Endothelial cell of umbilical vein (primary cell): ENCODE measurements around the gene ADSS1. TPM values are rescaled to one million over a fixed set of nuclear protein-coding genes. Genes with fewer than 3 reads are reported as not detected.

Experiments used
- BruUV-seq: library from RNA; stranded (reverse); fragments of 400-500 nt; replicated peaks from 2 replicates; lab custom pipeline; 2021; lab: Mats Ljungman, UMichigan
- CTCF ChIA-PET: fragments of 300-600, 350-600 bp; sonication (Branson Sonifier 250); formaldehyde crosslinking; loops from one replicate; lab custom pipeline; 2021; ENCODE audit warnings: antibody characterized with exemption, inconsistent platforms; lab: Charles Lee
- POLR2A ChIA-PET: fragments of 300-600, 350-600 bp; sonication (Branson Sonifier 250); formaldehyde crosslinking; loops from one replicate; lab custom pipeline; 2021; ENCODE audit warnings: antibody characterized with exemption, inconsistent platforms; lab: Charles Lee
- DNase-seq: peaks from one replicate; pipeline ENCODE4 v3.0.0-alpha.2; 2011; ENCODE audit warnings: low read depth, low spot score
- FAIRE-seq: peaks from 2 replicates; lab custom pipeline; 2011; peaks lifted over from hg19 to GRCh38; lab: Jason Lieb, UNC
- H2AFZ ChIP-seq: 2 replicates; pipeline ENCODE4 v1.6.0; 2012; ENCODE audit warnings: low read depth, low read length, control low read depth, inconsistent platforms
- H3K27ac ChIP-seq: 2 replicates; pipeline ENCODE4 v1.5.1; 2011; ENCODE audit warnings: low read depth, mild to moderate bottlenecking, control low read depth, low read length, moderate library complexity; ENCODE audit not compliant: insufficient read depth
- H3K27me3 ChIP-seq, 2 experiments: 2 replicates each; pipeline versions ENCODE4 v1.6.0 to v1.6.1; 2011; ENCODE audit warnings: low read length in 2 of 2, mixed read lengths in 1 of 2; ENCODE audit not compliant: control insufficient read depth in 2 of 2, insufficient read depth in 2 of 2
- H3K36me3 ChIP-seq, 2 experiments: 2 replicates in 1 of 2; 3 replicates in 1 of 2; pipeline ENCODE4 v1.5.1; 2011; ENCODE audit warnings: low read length in 2 of 2, mild to moderate bottlenecking in 1 of 2, moderate library complexity in 1 of 2; ENCODE audit not compliant: control insufficient read depth in 2 of 2, insufficient read depth in 2 of 2; ENCODE audit errors: extremely low read depth in 1 of 2
- H3K4me1 ChIP-seq: 3 replicates; pipeline ENCODE4 v1.5.1; 2011; ENCODE audit warnings: mild to moderate bottlenecking, low read length; ENCODE audit not compliant: control insufficient read depth, insufficient read depth; ENCODE audit errors: extremely low read depth
- H3K4me2 ChIP-seq: 2 replicates; pipeline ENCODE4 v1.6.1; 2011; ENCODE audit warnings: low read length, control low read depth, mixed read lengths; ENCODE audit not compliant: insufficient read depth
- H3K4me3 ChIP-seq, 3 experiments: fragments of 200-600 bp in 1 of 3; sonication (generic), shearing (Covaris generic) in 1 of 3; replicated peaks in 1 of 3; 2 replicates each; pipeline ENCODE4 v1.5.1; 2011 to 2016; ENCODE audit warnings: control low read depth in 3 of 3, low read length in 3 of 3, mild to moderate bottlenecking in 2 of 3, inconsistent platforms in 1 of 3, low read depth in 1 of 3, moderate library complexity in 1 of 3; ENCODE audit not compliant: insufficient read depth in 1 of 3
- H3K79me2 ChIP-seq: 2 replicates; pipeline ENCODE4 v1.6.0; 2012; ENCODE audit warnings: low read length, inconsistent platforms; ENCODE audit not compliant: control insufficient read depth, insufficient read depth
- H3K9ac ChIP-seq: replicated peaks from 2 replicates; pipeline ENCODE3; 2011; ENCODE audit warnings: low read length, control low read depth; ENCODE audit not compliant: insufficient read depth; ENCODE audit errors: extremely low read depth
- H3K9me1 ChIP-seq: replicated peaks from 3 replicates; pipeline ENCODE4 v1.6.0; 2011; ENCODE audit warnings: mild to moderate bottlenecking, low read length; ENCODE audit not compliant: control insufficient read depth, insufficient read depth; ENCODE audit errors: extremely low read depth
- H3K9me3 ChIP-seq: replicated peaks from 2 replicates; pipeline ENCODE4 v1.5.1; 2012; ENCODE audit warnings: low read length, inconsistent platforms; ENCODE audit not compliant: control insufficient read depth, insufficient read depth
- H4K20me1 ChIP-seq: replicated peaks from 2 replicates; pipeline ENCODE3; 2011; ENCODE audit warnings: mild to moderate bottlenecking, low read length; ENCODE audit not compliant: control insufficient read depth, insufficient read depth; ENCODE audit errors: extremely low read depth
- FOS ChIP-seq: IDR thresholded peaks from 2 replicates; pipeline ENCODE4 v1.6.1; 2011; ENCODE audit warnings: mild to moderate bottlenecking, low read length, moderate library complexity, borderline replicate concordance; ENCODE audit not compliant: insufficient read depth
- JUN ChIP-seq: IDR thresholded peaks from 2 replicates; pipeline ENCODE4 v1.6.1; 2011; ENCODE audit warnings: borderline replicate concordance, low read depth; ENCODE audit not compliant: insufficient read length, insufficient read depth
- POLR2A ChIP-seq: IDR thresholded peaks from 2 replicates; pipeline ENCODE4 v1.6.1; 2012; ENCODE audit warnings: low read depth, mild to moderate bottlenecking, control low read depth, low read length
- POLR2AphosphoS5 ChIP-seq: IDR thresholded peaks from 2 replicates; pipeline ENCODE4 v1.6.1; 2012; ENCODE audit warnings: low read depth, mild to moderate bottlenecking, control low read depth, low read length, moderate library complexity; ENCODE audit not compliant: insufficient read depth
- dilution Hi-C: fragments of 300-500 bp; cut with MboI; formaldehyde crosslinking; loops from one replicate; pipeline ENCODE4 v1.15.0; 2019; ENCODE audit warnings: low sequenced_read_pairs; ENCODE audit not compliant: extremely low pct_ligation_motif_present
- intact Hi-C: fragments of 100-400 bp; cut with micrococcal nuclease; formaldehyde crosslinking; loops from one replicate; pipeline ENCODE4 v1.10.0; 2022
- microRNA-seq: library from miRNA; unstranded; fragments of <30 nt; microRNA quantifications from one replicate; pipeline ENCODE4 v1.2.0, GENCODE V29; 2021; ENCODE audit warnings: borderline number of aligned reads, borderline replicate concordance
- polyA plus RNA-seq, 4 experiments: library from polyadenylated mRNA; depleted of rRNA in 3 of 4; stranded (reverse) in 3 of 4; unstranded in 1 of 4; fragments of >200 nt; gene quantifications; 2 replicates each; pipeline versions ENCODE4 v1.2.1 to v1.2.3, GENCODE V29; 2011 to 2012; ENCODE audit warnings: missing spikeins in 1 of 4
- small RNA-seq: library from RNA; depleted of rRNA; stranded (forward); fragments of <200 nt; gene quantifications from one replicate; pipeline ENCODE3, GENCODE V24; 2012; ENCODE audit warnings: low replicate concordance, low read depth; ENCODE audit not compliant: insufficient read depth, insufficient read length
- total RNA-seq: library from RNA; stranded (reverse); gene quantifications from 2 replicates; pipeline ENCODE4 v1.2.3, GENCODE V29; 2021
- TF ChIP-seq, protein P1 (sequence below), 2 donors: IDR thresholded peaks; 1 replicate in 1 of 2; 2 replicates in 1 of 2; pipeline ENCODE4 v1.5.1; 2011; ENCODE audit warnings: low read length in 2 of 2, mild to moderate bottlenecking in 2 of 2, moderate library complexity in 2 of 2, control low read depth in 1 of 2, inconsistent platforms in 1 of 2, low read depth in 1 of 2; ENCODE audit not compliant: insufficient read depth in 1 of 2; ENCODE audit errors: extremely low read depth in 1 of 2
- TF ChIP-seq, protein P2 (sequence below): IDR thresholded peaks from 2 replicates; pipeline ENCODE4 v1.6.1; 2011; ENCODE audit not compliant: insufficient read depth, insufficient read length

ADSS1 gene
- total and polyA plus RNA-seq, 2 donors (not counting 3 experiments of a cell fraction or from before 2014, with no cell fraction given) = 1.9 TPM

DNA sequence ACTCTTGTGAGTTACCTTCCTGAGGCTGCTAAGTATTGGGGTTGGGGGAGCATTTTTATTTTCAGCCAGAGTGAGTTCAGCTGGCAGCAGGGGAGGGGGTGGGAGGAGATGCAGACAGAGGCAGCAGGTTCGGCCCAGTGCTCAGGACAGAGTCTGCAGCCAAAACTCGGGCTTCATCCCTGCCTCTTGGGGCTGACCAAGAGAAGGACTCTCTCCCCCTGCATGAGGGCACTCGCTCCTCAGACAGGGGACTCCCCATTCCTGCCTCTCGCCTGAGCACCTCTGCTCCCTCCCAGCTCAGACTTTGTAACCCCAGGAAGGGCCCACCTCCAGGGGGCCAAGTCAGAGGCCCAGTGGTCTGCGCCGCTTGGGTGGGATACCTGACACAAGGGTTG, 72.7 kb downstream of the ADSS1 start:
- Histone ChIP-seq H3K36me3 (peaks cover 0 to 4% of the 10 kb centered on the region in 2 experiments), H3K9me3 (no peaks in the 10 kb centered on the region), H3K27me3 (no peaks in the 10 kb centered on the region), H3K4me2 (no peak overlapping the region), H3K9ac (no peak overlapping the region), H3K4me1 (peaks cover 14% of the 10 kb centered on the region), H3K4me3 (no peak overlapping the region), H3K9me1 (no peaks in the 10 kb centered on the region), H2AFZ (no peak overlapping the region), H3K27ac (no peak overlapping the region), H4K20me1 (no peaks in the 10 kb centered on the region), H3K79me2 (peaks cover 33% of the 10 kb centered on the region)
- FAIRE-seq = no peak
- TF ChIP-seq FOS (no peak), POLR2AphosphoS5 (no peak), POLR2A (no peak), JUN (no peak)
- TF ChIP-seq, protein P1, sequence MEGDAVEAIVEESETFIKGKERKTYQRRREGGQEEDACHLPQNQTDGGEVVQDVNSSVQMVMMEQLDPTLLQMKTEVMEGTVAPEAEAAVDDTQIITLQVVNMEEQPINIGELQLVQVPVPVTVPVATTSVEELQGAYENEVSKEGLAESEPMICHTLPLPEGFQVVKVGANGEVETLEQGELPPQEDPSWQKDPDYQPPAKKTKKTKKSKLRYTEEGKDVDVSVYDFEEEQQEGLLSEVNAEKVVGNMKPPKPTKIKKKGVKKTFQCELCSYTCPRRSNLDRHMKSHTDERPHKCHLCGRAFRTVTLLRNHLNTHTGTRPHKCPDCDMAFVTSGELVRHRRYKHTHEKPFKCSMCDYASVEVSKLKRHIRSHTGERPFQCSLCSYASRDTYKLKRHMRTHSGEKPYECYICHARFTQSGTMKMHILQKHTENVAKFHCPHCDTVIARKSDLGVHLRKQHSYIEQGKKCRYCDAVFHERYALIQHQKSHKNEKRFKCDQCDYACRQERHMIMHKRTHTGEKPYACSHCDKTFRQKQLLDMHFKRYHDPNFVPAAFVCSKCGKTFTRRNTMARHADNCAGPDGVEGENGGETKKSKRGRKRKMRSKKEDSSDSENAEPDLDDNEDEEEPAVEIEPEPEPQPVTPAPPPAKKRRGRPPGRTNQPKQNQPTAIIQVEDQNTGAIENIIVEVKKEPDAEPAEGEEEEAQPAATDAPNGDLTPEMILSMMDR (IDR thresholded peaks at IDR 0.05; ENCODE audit: extremely low read depth in 1 of 2, insufficient read depth in 1 of 2, low read depth in 1 of 2, low read length in 2 of 2) = no peak
- TF ChIP-seq, protein P2, sequence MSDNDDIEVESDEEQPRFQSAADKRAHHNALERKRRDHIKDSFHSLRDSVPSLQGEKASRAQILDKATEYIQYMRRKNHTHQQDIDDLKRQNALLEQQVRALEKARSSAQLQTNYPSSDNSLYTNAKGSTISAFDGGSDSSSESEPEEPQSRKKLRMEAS = no peak
- POLR2A ChIA-PET = no interaction called here
- DNase-seq = no peak
- CTCF ChIA-PET = interaction anchor here (1.2 kb wide), 1 partner anchor 29 kb away, joined by 3 read pairs; no protein-coding TSS in a partner anchor
- intact Hi-C loops = no loop called here
- no TSS peak for BruUV-seq
- dilution Hi-C loops = no loop called here

Small RNAs within 50 kb of the gene (microRNA-seq; reads per million reads assigned to microRNA genes)
- not detected for gene MIR4710

Small RNAs within 50 kb of the gene (small RNA-seq; reads per million reads assigned to genes)
- not detected for gene MIR4710

Other genes with a start within 250 kb of the ADSS1 start
- not detected in 2 replicates for gene C14orf180, start 144.5 kb upstream of the ADSS1 start, total RNA-seq
- gene C14orf180, start 144.5 kb upstream of the ADSS1 start, polyA plus RNA-seq = not detected in 2 replicates
- not detected in 2 replicates for gene TMEM179, start 119.5 kb upstream of the ADSS1 start, total RNA-seq
- 0.10 and 0.14 TPM in 2 replicates for gene TMEM179, start 119.5 kb upstream of the ADSS1 start, polyA plus RNA-seq
- 117 and 124 TPM in 2 replicates for gene INF2, start 34.6 kb upstream of the ADSS1 start, total RNA-seq
- 55.3 and 83.9 TPM in 2 replicates for gene INF2, start 34.6 kb upstream of the ADSS1 start, polyA plus RNA-seq
- 92.7 and 101 TPM in 2 replicates for gene SIVA1, start 28.9 kb downstream of the ADSS1 start, total RNA-seq
- 299 and 364 TPM in 2 replicates for gene SIVA1, start 28.9 kb downstream of the ADSS1 start, polyA plus RNA-seq
- 172 and 191 TPM in 2 replicates for gene AKT1, start 71.5 kb downstream of the ADSS1 start, total RNA-seq
- 177 and 186 TPM in 2 replicates for gene AKT1, start 71.5 kb downstream of the ADSS1 start, polyA plus RNA-seq
- 3.8 and 4.0 TPM in 2 replicates for gene ZBTB42, start 76.9 kb downstream of the ADSS1 start, total RNA-seq
- 3.1 and 3.8 TPM in 2 replicates for gene ZBTB42, start 76.9 kb downstream of the ADSS1 start, polyA plus RNA-seq
- 35.0 and 38.6 TPM in 2 replicates for gene CEP170B, start 141.0 kb downstream of the ADSS1 start, total RNA-seq
- gene CEP170B, start 141.0 kb downstream of the ADSS1 start, polyA plus RNA-seq = 13.9 and 16.7 TPM in 2 replicates
- 0.05 and 0.11 TPM in 2 replicates for gene PLD4, start 200.7 kb downstream of the ADSS1 start, total RNA-seq
- gene PLD4, start 200.7 kb downstream of the ADSS1 start, polyA plus RNA-seq = 0.01 and 0.03 TPM in 2 replicates